Stimulated activated CD4-positive, alpha-beta T cell treated with anti-CD3 and anti-CD28 coated beads, Interleukin-4, amount 100 ng/mL, for 48 hours (primary cell): Measurements from ENCODE around the gene LGALS3BP.
"Not testable (repeated sequence)": the region's sequence is repeated elsewhere in the genome, so short reads cannot be mapped to it uniquely, and the experiment has no call there.

Experiments used
- DNase-seq, 2 donors: peaks; one replicate each; pipeline ENCODE4 v3.0.0-alpha.2; 2020; ENCODE audit warnings: low read depth in 2 of 2

LGALS3BP gene

DNA sequence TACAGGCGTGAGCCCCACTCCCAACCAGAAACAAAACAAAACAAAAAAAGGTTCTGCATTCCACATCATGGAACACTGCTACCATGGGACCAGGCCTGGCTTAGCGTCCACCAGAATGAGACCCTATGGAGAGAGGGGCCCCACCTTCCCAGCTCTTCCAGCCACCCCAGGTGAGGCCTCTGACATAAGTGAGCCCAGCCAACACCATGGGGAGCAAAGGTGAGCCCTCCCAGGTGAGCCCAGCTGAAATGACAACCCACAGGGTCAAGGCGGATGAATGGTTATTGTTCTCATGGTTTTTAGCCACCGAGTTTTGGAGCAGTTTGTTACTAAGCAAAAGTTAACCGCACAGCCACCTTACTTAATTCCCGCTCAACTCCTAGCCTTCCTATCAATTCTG, 16.3 kb downstream of the LGALS3BP start:
- DNase-seq, result no peak

DNA sequence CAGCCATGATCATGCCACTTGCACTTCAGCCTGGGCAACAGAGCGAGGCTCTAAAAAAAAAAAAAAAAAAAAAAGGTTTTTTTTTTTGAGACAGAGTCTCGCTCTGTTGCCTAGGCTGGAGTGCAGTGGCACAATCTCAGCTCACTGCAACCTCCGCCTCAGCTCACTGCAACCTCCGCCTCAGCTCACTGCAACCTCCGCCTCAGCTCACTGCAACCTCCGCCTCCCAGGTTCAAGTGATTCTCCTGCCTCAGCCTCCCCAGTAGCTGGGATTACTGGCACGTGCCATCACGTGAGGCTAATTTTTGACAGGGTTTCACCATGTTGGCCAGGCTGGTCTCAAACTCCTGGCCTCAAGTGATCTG, 16.8 kb downstream of the LGALS3BP start:
- not testable (repeated sequence) for DNase-seq

DNA sequence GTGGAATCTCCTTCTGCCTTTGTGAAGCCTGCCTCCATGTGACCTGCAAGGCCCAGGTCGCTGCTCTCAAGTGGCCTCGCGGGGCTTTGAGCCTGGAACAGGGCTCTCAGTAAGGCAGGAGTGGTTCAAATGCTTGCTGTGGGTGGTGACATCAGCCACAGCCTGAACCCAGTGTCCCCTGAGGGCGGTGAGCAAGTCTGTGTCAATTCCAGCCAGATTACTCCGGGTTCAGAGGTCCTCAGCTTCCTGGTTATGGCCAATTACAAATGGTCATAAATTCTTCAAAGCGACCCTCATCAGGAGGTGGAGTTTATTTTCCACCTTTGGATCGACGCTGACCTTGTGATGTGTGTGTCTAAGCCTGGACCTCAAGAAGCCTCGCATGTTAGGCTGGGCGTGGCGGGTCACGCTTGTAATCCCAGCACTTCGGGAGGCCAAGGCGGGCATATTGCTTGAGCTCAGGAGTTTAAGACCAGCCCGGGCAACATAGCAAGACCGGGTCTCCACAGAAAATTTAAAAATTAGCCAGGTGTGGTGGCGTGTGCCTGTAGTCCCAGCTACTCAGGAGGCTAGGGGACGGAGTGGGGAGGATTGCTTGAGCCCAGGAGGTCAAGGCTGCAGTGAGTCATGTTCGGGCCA, 17.3 kb downstream of the LGALS3BP start:
- DNase-seq, result no peak

DNA sequence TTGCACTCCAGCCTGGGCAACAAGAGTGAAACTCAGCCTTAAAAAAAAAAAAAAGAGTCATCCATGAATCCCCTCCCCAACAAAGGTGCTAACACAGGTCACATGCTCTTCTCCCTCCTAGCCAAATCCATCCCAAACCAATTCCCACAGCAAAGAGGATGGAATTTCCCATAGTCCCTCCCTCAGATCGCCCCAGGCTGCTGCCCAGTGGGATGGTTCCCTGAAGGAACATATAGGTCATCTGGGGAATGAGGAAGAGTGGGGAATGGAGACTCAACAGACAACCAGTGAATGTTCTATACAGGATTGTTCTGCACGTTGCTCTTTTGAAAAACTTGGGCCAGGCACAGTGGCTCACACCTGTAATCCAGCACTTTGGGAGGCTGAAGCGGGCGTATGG, 18.2 kb downstream of the LGALS3BP start:
- no peak for DNase-seq

DNA sequence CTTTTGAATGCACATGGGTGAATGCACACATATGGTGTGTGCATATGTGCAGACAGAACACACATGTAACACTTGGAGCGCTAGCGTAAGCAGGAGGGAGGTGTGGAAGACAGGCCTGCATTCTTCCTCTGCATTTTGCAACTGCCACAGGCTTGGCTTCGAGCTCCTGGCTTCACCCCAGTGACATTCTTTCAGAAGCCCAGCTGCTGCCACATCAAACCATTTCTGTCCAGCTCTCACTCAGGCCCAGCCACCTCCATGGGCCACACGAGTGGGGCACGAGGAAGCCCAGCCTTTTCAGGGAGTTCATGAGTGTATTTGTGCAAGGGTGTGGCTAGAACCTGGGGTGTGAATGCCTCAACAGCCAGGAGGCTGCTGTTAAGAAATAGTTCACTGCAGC, 18.8 kb downstream of the LGALS3BP start:
- no peak for DNase-seq

DNA sequence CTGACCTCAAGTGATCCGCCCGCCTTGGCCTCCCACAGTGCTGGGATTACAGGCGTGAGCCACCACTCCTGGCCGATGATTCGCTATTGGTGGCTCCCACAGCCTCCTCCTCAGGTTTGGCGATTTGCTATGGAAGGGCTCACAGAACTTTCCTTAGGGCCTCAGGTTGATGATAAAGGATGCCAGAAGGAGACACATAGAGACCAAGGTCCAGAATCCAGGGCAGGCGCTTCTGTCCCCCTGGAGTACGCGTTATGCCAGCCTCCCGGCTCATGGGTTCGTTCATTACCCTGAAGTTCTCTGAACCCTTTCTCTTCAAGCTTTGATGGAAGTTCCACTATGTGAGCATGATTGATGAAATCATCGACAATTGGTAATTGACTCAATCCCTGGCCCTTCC, 19.9 kb downstream of the LGALS3BP start:
- DNase-seq, result no peak

DNA sequence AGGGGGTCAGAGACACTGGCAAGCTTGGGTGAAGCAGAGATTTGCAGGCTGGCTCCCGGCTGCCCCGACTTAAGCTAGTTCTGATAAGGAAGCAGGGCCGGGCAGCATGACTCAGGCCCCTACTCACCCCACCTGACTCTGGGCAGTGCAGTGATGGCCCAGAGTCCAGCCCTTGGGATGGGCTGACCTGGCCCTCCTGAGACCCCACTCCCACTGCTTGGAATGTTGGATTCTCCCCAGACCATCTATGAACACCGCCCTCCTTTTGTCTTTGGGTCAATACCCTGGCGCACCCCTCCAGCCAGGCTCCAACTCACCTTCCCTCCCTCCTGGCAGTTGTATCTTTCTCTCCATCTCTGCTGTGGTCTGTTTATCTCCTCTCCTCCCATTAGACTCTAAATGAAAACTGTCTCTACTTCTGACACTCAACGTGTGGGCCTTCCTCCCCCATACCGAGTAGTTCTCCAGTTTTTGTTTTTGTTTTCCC, 21.0 kb downstream of the LGALS3BP start:
- no peak for DNase-seq

DNA sequence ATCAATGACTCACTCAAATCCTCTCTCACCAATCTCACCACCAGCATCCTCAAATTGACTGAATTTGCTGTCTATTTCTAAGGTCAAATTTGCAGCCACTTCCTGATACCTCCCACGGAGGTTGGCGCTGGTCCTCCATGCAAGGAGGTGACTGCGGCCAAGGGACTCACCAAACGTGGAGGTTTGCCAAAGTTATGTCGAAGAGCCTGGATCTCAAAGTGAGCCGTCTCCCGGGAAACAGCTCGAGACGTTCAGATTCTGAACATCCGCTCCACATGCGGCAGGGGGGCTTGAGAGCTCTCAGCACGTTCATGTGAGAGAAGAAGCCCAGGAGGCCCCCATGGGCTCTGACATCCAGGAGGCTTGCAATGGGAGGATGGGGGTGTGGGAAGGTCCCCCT, 22.6 kb downstream of the LGALS3BP start:
- DNase-seq, result no peak

DNA sequence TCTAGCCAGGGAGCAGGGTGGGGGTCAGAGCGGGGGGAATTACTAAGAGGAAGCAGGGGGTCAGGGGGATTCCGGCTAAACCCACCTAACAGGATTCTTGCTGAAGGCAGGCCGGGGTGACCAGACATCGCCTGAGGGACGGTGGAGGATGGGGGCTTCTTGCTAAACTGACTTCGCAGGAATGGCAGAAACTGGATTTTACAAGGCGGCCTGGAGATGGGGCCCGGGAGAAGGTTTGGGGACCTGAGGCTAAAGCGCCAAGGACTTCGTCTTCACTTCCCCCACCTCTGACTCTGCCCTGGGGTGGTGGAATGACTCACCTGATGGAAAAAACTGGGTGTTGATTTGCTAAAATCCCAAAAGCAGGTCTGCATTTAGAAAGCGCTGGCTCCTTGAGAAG, 23.5 kb downstream of the LGALS3BP start:
- no peak for DNase-seq

DNA sequence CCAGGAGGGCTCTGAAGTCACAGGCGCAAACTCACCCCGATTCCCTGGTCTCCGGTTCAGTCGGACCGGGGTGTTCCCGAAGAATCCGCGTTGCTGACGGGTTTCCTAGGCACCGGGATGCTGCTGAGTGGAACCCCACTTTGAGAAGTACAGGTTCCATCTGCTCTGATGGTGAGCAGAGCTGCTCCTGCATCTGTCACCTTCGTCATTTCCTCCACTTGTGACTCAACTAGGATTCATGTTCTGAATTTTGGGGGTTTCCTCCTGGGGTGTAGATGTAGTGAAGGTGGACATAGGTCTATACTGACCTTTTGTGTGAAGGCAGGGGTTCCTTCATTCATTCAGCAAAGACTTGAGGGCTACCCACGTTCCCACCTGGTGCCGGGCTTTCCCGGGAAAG, 25.0 kb downstream of the LGALS3BP start:
- no peak for DNase-seq

DNA sequence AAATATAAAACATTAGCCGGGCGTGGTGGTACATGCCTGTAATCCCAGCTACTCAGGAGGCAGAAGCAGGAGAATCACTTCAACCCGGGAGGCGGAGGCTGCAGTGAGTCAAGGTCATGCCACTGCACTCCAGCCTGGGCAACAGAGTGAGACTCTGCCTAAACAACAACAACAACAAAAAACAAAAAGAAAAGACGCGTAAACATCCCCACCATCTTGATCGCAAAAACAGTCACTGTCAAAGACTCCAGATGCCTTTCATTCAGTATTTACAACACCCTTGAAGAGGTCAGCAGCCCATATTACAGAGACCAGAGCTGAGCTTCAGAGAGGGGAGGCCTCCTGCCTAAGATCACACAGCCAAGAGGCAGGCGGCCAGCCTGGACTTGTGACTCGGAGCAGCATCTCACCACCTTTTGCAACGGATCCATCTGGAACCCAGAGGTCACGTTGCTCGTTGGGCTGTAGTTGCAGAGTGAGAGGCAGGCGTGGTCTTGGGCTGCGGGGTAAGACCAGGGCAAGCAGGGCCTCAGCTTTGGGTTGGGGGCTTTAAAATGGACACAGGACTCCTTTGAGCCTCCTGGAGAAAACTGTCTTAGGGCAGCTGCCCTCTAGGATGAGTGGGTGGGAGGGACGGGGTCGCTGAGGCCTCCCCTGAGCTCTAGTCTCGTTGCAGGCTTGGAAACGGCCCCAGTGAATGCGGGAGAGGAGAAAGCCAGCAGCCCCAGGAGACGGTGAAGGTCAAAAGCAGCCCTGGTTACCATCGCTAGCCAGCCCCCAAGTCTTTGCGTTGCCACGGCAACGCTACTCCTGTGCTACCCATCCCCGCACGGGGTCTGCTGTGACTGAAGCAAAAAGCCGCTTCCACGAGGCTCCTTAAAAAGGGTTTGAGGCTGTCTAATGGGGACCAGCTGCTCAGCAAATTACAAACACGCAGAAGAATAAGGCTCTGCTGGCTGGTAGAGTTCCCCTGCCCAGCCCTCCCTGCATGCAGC, 26.1 kb downstream of the LGALS3BP start:
- DNase-seq, result no peak

DNA sequence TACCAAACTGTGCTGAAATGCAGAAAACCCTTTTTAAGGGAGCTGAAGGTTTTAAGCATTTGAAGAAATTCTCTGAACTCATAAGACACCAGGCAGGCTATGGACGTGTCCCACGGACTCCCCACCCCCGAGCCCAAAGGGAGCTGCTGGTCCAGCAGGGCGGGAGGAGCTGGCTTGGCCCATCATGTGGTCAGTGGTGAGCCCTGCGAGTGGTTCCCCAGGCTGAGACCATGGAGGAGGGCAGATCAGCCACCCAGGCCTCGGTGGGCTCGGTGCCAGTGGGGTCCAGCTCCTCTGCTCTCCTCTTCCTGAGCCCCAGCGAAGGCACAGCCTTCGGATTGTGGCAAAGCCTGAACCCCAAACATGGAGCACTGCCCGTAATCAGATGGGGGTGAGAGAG, 27.0 kb downstream of the LGALS3BP start:
- no peak for DNase-seq

DNA sequence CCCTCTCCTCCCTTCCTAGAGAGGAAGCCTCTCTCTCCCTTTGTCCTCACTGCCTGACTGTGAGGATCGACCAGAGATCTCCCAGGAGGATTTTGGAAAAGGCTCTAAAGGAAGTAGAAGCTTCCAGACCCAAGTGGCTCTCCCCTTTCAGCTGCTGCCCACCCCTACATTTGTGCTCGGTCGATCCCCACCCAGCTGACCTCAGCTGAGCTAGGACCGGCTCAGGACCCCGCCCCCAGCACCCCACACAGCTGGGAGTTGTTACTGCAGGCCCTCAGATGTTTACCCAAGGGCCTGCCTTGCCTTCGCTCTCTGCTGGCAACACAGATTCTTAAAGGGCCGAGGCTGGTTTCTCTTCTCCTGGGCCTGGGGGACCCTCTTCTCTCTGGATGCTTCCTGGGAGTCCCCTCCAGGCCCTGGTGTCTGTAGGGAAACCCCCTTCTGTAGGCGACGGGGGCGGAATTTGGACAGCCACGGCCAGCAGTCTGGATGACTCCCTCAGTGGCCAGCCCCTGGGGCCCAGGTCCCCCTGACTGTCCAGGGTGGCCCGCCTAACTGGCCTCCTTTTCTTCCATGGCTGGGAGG, 27.7 kb downstream of the LGALS3BP start:
- no peak for DNase-seq

DNA sequence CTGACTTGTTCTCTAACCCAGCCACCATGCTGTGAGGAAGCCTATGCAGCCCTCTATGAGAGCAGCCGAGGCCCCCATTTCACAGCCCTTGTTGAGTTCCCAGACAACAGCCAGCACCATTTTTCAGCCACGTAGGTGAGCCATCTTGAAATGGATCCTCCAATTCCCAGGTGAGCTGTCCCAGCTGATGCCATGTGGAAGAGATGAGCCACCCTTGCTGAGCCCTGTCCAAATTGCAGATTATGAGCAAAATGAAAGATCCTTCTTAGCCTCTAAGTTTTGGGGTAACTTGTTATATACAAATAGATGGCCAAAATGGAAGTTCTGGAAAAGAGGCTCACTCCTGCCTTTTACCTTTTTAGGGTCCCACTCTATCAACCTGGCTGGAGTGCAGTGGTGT, 28.9 kb downstream of the LGALS3BP start:
- no peak for DNase-seq

DNA sequence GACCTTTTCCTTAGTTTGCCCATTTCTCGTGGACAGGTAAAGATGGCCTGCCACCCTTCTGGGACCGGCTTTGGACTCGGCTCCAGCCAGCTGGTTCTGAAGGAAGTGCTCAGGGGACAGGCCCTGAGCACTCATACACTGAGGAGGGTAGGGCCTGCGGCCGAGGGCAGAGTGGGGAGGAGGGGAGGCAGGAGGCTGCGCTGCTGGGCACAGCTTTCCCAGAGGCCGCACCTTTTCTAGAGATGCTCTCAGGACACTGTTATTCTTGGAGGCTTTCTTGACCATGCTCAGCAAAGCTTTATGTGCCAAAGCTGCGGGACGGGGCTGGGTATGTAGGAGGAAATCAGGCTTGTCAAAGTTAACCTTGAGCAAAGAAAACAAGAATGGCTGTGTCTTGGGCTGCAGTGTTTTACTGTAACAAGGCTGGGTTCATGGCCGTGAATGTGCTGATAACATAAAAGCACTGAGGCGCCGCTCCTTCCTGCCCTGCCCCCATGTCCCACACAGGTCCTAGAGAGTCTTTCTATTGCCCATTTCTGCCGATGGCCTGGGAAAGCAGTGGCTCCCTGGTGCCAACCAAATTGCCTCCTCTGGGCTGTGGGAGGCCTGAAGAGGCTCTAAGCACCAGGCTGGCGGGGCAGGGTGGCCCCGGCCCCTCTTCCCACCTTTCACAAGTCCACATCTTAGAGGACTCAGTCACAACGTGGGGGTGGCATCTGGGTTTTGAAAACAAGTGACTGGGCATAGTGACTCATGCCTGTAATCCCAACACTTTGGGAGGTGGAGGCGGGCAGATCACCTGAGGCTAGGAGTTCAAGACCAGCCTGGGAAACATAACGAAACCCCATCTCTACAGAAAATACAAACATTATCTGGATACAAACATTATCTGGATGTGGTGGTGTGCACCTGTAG, 32.2 kb downstream of the LGALS3BP start:
- no peak for DNase-seq

DNA sequence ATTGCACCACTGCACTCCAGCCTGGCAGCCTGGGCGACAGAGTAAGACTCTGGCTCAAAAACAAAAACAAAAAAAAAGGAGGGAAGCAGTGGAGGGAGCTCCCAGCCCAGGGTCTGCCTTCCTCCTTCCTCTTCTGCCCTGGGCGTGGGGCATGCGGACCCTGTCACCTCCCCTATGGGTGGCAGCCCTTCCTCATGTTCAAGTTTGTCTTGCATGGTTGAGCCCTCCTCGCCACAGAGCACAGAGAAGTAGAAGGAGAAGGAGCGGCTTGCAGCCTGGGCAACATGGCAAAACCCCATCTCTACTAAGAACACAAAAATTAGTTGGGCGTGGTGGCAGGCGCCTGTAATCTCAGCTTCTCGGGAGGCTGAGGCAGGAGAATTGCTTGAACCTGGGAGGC, 33.1 kb downstream of the LGALS3BP start:
- DNase-seq, result no peak

DNA sequence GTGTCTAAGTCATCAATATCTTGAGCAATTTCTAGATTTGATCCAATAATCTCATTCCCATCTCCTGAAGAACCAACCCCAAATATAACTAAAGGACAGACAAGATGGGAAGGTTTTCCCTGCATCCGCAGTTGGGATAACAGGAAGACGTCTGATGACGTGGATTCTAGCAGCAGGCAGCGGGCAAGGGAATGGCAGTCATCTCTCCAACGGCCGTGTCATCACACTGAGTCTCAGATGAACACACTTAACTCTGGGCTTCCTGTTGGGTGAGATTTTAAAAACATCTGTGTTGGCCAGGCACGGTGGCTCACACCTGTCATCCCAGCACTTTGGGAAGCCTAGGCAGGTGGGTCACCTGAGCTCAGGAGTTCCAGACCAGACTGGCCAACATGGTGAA, 33.6 kb downstream of the LGALS3BP start:
- no peak for DNase-seq

DNA sequence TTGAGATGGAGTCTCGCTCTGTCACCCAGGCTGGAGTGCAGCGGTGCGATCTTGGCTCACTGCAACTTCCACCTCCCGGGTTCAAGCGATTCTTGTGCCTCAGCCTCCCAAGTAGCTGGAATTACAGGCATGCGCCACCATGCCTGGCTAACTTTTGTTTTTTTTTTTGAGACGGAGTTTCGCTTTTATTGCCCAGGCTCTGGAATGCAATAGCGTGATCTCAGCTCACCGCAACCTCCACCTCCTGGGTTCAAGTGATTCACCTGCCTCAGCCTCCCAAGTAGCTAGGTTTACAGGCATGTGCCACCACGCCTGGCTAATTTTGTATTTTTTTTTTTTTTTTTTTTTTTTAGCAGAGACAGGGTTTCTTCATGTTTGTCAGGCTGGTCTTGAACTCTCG, 34.3 kb downstream of the LGALS3BP start:
- DNase-seq, result not testable (repeated sequence)

DNA sequence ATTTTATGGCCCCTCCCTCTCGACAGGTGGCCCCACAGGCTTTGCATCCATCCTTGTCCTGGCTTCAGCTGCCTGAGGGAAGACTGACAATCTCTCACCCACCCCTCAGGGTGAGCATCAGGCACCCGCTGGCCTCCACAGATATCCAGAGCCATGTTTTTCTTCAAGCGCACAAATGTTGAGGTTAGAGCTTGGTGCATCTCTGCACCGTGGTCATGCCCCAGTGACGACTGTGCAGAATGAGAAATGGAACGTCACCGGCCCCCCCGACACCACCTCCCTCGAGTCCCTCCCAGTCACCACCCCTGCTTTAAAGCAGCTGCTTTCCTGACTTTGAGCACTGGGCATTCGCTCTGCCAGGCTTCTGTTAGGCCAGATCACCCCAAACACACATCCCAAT, 34.8 kb downstream of the LGALS3BP start:
- no peak for DNase-seq

DNA sequence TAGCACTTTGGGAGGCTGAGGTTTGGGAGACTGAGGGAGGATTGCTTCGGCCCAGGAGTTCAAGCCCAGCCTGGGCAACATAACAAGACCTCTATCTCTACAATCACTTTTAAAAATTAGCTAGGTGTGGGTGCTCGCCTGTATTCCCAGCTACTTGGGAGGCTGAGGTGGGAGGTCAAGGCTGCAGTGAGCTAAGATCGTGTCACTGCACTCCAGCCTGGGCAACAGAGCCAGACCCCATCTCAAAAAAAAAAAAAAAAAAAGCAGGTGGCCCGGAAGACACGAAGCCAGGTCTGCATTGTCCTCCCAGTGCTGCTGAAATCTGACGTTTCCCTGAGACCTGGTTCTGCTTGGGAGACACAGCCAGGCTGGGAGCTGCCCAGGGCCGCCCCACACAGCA, 35.7 kb downstream of the LGALS3BP start:
- no peak for DNase-seq

DNA sequence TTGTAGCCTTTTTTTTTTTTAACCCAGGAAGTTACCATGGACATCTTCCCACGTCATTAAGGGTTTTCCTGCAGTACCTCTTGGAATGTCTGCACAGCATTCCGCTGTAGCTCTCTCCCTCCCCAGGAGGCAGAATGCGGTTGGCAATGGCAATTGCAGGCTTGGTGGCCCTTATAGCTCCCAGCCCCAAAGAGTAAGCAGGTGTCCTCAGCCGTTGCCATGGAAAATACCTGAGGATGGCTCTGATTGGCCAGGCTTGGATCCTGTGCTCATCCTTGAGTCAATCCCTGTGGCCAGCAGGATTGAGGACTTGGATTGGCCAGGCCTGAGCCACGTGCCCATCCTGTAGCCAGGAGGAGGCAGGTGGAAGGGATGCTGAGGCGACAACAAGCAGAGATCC, 39.0 kb downstream of the LGALS3BP start:
- DNase-seq, result no peak

DNA sequence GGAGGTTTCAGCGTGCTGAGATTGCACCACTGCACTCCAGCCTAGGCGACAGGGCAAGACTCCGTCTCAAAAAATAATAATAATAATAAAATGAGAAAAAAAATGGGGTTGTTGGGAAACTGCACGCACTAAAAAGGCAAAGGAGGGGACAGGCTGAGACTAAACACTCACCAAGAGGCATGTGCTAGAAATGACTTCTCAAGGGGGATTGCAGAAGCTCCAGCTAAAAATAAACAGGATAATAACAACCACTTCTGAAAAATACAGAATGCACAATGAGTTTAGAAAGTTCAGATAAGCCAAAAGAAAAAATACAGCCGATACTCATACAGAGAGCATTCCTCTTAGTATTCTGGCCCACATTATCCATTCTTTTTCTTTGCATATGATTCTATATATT, 39.5 kb downstream of the LGALS3BP start:
- DNase-seq, result no peak
